HG03439 (cell line): ENCODE measurements around the gene MMP2.

Experiments
- ATAC-seq: cut with Tn5 transposase; IDR thresholded peaks from one replicate; pipeline ENCODE4 v1.9.1; 2021; ENCODE audit warnings: mild to moderate bottlenecking, moderate library complexity; ENCODE audit not compliant: unreplicated experiment

The MMP2 gene

GRCh38 chr16:55468352-55468990, 10.5 kb upstream of the MMP2 start:
- ATAC-seq = no peak

GRCh38 chr16:55469821-55470532, 9.0 kb upstream of the MMP2 start:
- ATAC-seq = no peak

GRCh38 chr16:55470533-55471371, 8.2 kb upstream of the MMP2 start:
- no peak for ATAC-seq

DNA sequence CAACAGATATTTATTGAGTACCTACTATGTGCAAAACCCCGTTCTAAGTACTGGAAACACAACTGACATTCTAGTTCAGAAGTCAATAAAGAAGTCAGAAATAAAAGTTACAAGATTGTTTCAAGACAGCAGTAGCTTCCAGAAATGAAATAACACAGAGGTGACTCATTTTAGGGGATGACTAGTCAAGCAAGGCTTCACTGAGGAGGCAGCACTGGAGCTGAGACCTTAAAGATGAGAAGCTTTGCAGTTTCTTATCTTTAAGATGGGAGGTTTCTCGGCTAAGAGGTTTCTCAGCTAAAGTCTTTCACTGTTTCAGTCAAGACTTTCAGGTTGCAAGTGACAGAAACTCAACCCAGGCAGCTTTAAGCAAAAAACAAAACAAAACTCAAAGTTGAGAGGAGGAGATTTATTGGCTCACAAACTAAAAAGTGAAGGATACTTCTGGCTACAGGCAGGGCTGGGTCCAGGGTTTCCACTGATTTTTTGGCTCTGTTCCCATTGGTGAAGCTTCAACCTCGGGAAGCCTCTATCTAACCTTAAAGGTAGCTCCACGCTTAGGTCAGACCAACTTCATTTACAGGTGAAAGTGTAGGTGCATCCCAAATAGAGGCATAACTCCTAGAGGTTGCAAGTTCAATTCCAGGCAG, 7.4 kb upstream of the MMP2 start:
- ATAC-seq = no peak

GRCh38 chr16:55473587-55473986, 5.4 kb upstream of the MMP2 start:
- no peak for ATAC-seq

DNA sequence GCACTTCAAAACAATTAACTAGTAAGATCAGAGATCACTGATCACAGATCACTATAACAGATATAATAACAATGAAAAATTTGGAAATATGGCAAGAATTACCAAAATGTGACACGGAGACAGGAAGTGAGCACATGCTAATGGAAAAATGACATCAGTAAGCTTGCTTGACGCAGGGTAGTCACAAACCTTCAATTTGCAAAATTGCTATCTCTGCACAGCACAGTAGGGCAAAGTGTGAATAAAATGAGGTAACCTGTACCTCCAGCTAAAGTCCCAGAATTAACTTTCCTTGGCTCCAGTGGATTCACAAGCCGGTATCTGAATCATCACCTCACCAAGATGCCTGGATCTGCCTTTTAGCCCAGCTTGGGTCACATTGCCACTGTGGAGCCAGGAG, 4.2 kb upstream of the MMP2 start:
- no peak for ATAC-seq

- no peak for ATAC-seq
Measured at GRCh38 chr16:55475919-55476318, 3.1 kb upstream of the MMP2 start.

- no peak for ATAC-seq
Measured at GRCh38 chr16:55476625-55477533, 2.1 kb upstream of the MMP2 start.

GRCh38 chr16:55477736-55478135, 1.3 kb upstream of the MMP2 start:
- ATAC-seq = no peak

- no peak for ATAC-seq
Measured at GRCh38 chr16:55479430-55480140, 587 bp downstream of the MMP2 start.

GRCh38 chr16:55480228-55480655, 1.2 kb downstream of the MMP2 start:
- ATAC-seq = no peak

DNA sequence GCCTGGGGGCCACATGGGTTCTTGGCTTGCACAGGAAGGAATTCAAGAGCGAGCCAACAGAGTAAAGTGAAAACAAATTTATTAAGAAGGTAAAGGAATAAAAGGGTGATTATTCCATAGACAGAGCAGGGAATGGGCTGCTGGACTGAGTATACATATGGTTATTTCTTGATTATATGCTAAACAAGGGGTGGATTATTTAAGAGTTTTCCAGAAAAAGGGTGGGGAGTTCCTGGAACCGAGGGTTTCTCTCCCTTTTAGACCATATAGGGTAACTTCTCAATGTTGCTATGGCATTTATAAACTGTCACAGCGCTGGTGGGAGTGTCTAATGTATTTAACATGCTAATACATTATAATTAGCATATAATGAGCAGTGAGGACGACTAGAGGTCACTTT, 2.0 kb downstream of the MMP2 start:
- ATAC-seq = no peak

- no peak for ATAC-seq
Measured at GRCh38 chr16:55482056-55482455, 3.1 kb downstream of the MMP2 start.

DNA sequence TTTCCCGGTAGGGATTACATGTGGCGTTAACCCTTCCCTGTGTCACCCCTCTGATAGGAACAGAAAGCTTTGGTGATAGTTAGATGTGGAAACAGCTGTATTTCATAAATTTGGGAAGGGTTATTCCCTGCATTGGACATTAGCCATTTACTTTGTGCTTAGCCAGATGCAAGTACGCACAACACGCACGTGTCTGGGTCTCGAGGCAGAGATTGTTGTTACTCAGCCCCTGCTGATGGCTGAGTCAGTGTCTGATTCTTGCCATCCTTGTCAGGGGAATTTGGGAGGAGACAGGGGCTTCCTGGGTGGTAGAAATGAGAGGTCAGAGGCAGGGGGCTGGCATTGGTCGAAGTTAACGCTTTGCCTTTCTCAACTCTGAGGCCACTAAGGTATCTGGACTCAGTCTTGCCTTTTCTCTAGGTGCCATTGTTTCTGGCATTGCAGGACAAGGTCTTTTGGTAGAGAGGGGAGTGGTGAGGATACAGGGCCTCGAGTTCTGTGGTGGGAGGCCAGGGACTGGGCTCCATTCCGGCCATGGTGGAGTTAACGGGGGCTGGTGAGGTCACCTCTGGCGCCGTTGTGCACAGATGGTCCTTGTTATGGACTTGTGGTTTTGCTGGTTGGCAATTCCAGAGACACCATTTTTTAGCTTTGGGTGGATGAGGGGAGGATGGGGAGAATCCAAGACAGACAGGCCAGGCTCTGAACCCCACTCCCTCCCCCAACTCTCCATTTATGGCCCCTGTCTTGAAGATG, 8.2 kb downstream of the MMP2 start:
- no peak for ATAC-seq

DNA sequence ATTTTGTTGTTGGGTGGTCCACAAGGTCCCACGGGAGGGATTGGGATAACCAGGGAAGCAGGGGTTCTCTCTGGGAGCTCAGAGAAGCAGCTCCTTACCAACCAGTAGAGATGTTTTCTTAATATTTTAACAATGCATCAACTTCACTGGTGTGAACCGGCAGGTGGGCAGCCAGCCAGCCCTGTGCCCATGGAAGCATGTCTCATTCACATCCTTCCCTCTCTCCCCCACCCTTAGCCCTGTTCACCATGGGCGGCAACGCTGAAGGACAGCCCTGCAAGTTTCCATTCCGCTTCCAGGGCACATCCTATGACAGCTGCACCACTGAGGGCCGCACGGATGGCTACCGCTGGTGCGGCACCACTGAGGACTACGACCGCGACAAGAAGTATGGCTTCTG, 9.3 kb downstream of the MMP2 start:
- no peak for ATAC-seq

GRCh38 chr16:55489119-55489955, 10.3 kb downstream of the MMP2 start:
- no peak for ATAC-seq

DNA sequence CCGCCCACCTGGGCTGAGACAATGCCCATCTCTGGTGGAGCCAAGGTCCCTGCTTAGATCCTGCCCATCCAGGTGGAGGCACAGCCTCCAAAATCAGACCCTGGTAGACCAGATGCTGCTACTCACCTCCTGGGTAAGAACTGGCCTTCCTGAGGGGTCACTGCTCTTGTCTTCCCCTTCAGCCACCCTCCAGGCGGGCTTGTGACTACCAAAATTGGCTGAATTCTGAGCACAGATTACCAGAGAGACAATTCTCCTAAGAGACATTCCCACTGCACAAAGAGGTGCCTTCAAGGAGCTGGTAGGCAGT, 10.9 kb downstream of the MMP2 start:
- no peak for ATAC-seq

DNA sequence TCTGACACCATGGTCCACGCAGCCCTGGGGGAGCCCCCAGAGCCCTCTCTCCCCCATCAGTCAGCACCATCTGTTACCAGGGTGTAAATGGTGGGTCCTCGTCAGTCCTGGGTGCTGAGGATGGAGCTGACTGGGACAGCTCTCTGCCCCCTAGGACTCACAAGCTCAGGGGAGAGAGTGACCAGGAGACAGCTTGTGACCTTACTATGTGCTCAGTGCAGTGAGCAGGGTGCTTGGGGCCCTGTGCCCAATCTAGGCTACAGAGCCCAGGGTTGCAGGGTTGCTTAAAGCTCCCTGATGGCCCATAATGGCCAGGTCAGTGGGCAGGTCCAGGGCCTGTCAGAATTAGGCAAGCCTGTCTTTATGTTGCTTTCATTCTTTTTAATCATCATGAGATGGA, 11.3 kb downstream of the MMP2 start:
- ATAC-seq = no peak
